Measurements from ENCODE around the gene FGF9. TPM values are rescaled to one million over a fixed set of nuclear protein-coding genes. Genes with fewer than 3 reads are reported as not detected.

FGF9 gene
- total RNA-seq, 4 donors from 2014 or later = 0.27 to 1.8 (median 1.4) TPM; not detected in 1

GRCh38 chr13:21730186-21730880 is 59.5 kb downstream of the FGF9 start:
- H3K4me1 ChIP-seq = no peaks in the 10 kb centered on the region
- intact Hi-C loops (cut with DNase I; ENCODE audit: low total_unique reads) = no loop called here
- in situ Hi-C loops (cut with MboI; ENCODE audit: low pct_ligation_motif_present in 1 of 4, low pct_unique_long_range_greater_than_20kb in 1 of 4, low sequenced_read_pairs in 3 of 4) = no loop called here
- no peaks in the 10 kb centered on the region for H3K27me3 ChIP-seq
- WGBS, 2 donors (ENCODE audit: low coverage in 1 of 2) = 85 to 93% methylated on average over 4 to 9 of the region's 9 CpGs
- H3K27ac ChIP-seq = no peak overlapping the region
- TF ChIP-seq EP300 (IDR thresholded peaks at IDR 0.05; ENCODE audit: low read depth) (no peak), POLR2A (IDR thresholded peaks at IDR 0.05) (no peak), POLR2AphosphoS5 (IDR thresholded peaks at IDR 0.05) (no peak)
- TF ChIP-seq, protein P1, sequence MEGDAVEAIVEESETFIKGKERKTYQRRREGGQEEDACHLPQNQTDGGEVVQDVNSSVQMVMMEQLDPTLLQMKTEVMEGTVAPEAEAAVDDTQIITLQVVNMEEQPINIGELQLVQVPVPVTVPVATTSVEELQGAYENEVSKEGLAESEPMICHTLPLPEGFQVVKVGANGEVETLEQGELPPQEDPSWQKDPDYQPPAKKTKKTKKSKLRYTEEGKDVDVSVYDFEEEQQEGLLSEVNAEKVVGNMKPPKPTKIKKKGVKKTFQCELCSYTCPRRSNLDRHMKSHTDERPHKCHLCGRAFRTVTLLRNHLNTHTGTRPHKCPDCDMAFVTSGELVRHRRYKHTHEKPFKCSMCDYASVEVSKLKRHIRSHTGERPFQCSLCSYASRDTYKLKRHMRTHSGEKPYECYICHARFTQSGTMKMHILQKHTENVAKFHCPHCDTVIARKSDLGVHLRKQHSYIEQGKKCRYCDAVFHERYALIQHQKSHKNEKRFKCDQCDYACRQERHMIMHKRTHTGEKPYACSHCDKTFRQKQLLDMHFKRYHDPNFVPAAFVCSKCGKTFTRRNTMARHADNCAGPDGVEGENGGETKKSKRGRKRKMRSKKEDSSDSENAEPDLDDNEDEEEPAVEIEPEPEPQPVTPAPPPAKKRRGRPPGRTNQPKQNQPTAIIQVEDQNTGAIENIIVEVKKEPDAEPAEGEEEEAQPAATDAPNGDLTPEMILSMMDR (IDR thresholded peaks at IDR 0.05) = no peak
- no peak for DNase-seq
- no peaks in the 10 kb centered on the region for H3K36me3 ChIP-seq
- no peak overlapping the region for H3K4me3 ChIP-seq
- H3K9me3 ChIP-seq = no peaks in the 10 kb centered on the region

DNA sequence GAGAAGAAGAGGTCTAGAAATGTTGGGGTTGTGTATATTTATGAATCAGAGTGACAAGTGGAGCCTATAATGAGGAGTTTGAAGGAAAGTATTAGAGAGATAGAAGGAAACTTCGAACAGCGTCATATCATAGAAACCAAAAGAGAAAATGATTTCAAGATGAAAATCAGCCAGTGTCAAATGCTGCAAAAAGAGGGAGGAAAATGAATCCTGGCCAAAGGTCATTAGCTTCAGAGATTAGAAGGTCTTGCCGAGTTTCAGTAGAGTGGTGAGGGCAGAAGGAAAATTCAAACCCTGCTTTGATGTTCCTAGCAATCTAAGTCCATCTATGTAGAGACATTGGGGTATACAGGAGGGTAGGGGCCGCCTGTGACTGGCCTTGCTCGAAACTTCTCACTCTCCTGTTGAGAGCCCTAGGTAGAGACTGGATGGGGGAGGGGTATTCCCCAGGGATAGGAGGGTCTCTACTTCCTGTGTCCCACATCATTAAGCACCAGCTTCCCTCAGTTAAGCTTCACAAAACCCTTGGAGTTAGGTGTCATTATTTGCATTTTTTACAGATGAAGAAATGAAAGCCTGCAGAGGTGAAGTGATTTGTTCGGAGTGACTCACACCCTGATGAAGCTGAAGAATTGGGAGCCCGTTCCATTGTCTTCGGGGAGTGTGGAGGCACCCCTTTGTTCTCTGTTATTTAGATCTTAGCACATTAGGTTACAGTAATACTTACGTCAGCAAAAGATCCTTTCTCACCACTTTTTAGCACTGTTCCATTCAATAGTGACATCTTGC is 62.8 kb downstream of the FGF9 start:
- in situ Hi-C loops (cut with MboI; ENCODE audit: low pct_ligation_motif_present in 1 of 4, low pct_unique_long_range_greater_than_20kb in 1 of 4, low sequenced_read_pairs in 3 of 4) = no loop called here
- intact Hi-C loops (cut with DNase I; ENCODE audit: low total_unique reads) = no loop called here
- Histone ChIP-seq H3K9me3 (no peaks in the 10 kb centered on the region), H3K27me3 (no peaks in the 10 kb centered on the region), H3K4me1 (peaks cover 0 to 5% (median 0%) of the 10 kb centered on the region in 4 donors), H3K36me3 (no peaks in the 10 kb centered on the region), H3K27ac (no peak overlapping the region), H3K4me3 (no peak overlapping the region)
- 66 to 74% methylated on average over 6 to 9 of the region's 9 CpGs for WGBS, 2 donors (ENCODE audit: low coverage in 1 of 2)
- DNase-seq = no peak
- TF ChIP-seq, protein P1 (IDR thresholded peaks at IDR 0.05) = no peak
- TF ChIP-seq POLR2AphosphoS5 (IDR thresholded peaks at IDR 0.05) (no peak), EP300 (IDR thresholded peaks at IDR 0.05; ENCODE audit: low read depth) (no peak), POLR2A (IDR thresholded peaks at IDR 0.05) (no peak)

GRCh38 chr13:21734961-21735360 is 64.1 kb downstream of the FGF9 start:
- intact Hi-C loops (cut with DNase I; ENCODE audit: low total_unique reads) (no loop called here), in situ Hi-C loops (cut with MboI; ENCODE audit: low pct_ligation_motif_present in 1 of 4, low pct_unique_long_range_greater_than_20kb in 1 of 4, low sequenced_read_pairs in 3 of 4) (no loop called here)
- no peaks in the 10 kb centered on the region for H3K36me3 ChIP-seq
- WGBS, 2 donors (ENCODE audit: low coverage in 1 of 2) = 91 to 100% methylated on average over 2 to 7 of the region's 7 CpGs
- DNase-seq = no peak
- H3K4me3 ChIP-seq = no peak overlapping the region
- no peaks in the 10 kb centered on the region for H3K9me3 ChIP-seq
- peaks cover 0 to 5% (median 0%) of the 10 kb centered on the region in 4 donors for H3K4me1 ChIP-seq
- H3K27me3 ChIP-seq = no peaks in the 10 kb centered on the region
- no peak overlapping the region for H3K27ac ChIP-seq
- TF ChIP-seq EP300 (IDR thresholded peaks at IDR 0.05; ENCODE audit: low read depth) (no peak), POLR2A (IDR thresholded peaks at IDR 0.05) (no peak), POLR2AphosphoS5 (IDR thresholded peaks at IDR 0.05) (no peak)
- TF ChIP-seq, protein P1 (IDR thresholded peaks at IDR 0.05) = no peak

GRCh38 chr13:21735701-21736401 is 65.0 kb downstream of the FGF9 start:
- Histone ChIP-seq H3K27me3 (no peaks in the 10 kb centered on the region), H3K27ac (peak overlapping the region in 1 of 4 donors; percentile 14), H3K4me1 (peaks cover 0 to 5% (median 0%) of the 10 kb centered on the region in 4 donors), H3K36me3 (no peaks in the 10 kb centered on the region), H3K9me3 (no peaks in the 10 kb centered on the region), H3K4me3 (no peak overlapping the region)
- intact Hi-C loops (cut with DNase I; ENCODE audit: low total_unique reads) = no loop called here
- WGBS, 2 donors (ENCODE audit: low coverage in 1 of 2) = 53 to 65% methylated on average over 8 to 14 of the region's 14 CpGs
- no peak for DNase-seq
- in situ Hi-C loops (cut with MboI; ENCODE audit: low pct_ligation_motif_present in 1 of 4, low pct_unique_long_range_greater_than_20kb in 1 of 4, low sequenced_read_pairs in 3 of 4) = no loop called here
- TF ChIP-seq EP300 (IDR thresholded peaks at IDR 0.05; ENCODE audit: low read depth) (no peak), POLR2A (IDR thresholded peaks at IDR 0.05) (no peak), POLR2AphosphoS5 (IDR thresholded peaks at IDR 0.05) (no peak)
- TF ChIP-seq, protein P1 (IDR thresholded peaks at IDR 0.05) = no peak

Measured in transverse colon (tissue), 4 donors.